Mesenchymal stem cell (in vitro differentiated cells and primary cell): ENCODE measurements around the gene APOBEC3F.
A peak's percentile ranks its signal among the peaks of the same experiment; 100 is the strongest.
"Not testable (repeated sequence)": the region's sequence is repeated elsewhere in the genome, so short reads cannot be mapped to it uniquely, and the experiment has no call there.

ENCODE experiments used
- DNase-seq: peaks from one replicate; pipeline ENCODE4 v3.0.0-alpha.2; 2013
- H2AFZ ChIP-seq: one replicate; pipeline ENCODE4 v1.6.1; 2013; ENCODE audit warnings: low read depth, mild to moderate bottlenecking, control low read depth, inconsistent platforms, low read length, moderate library complexity
- H2AK5ac ChIP-seq: 2 replicates; pipeline ENCODE4 v1.6.1; 2013; ENCODE audit warnings: low read length, moderate library complexity, mild to moderate bottlenecking, inconsistent platforms; ENCODE audit not compliant: severe bottlenecking
- H2BK120ac ChIP-seq: one replicate; pipeline ENCODE4 v1.6.1; 2013; ENCODE audit warnings: low read depth, mild to moderate bottlenecking, inconsistent platforms, low read length, moderate library complexity
- H2BK12ac ChIP-seq, 2 experiments: one replicate each; pipeline ENCODE4 v1.6.1; 2013; ENCODE audit warnings: inconsistent platforms in 2 of 2, low read length in 2 of 2, mild to moderate bottlenecking in 2 of 2, moderate library complexity in 2 of 2, control low read depth in 1 of 2
- H2BK15ac ChIP-seq: one replicate; pipeline ENCODE4 v1.6.1; 2013; ENCODE audit warnings: mild to moderate bottlenecking, low read depth, inconsistent platforms; ENCODE audit not compliant: poor library complexity, severe bottlenecking
- H2BK5ac ChIP-seq: 2 replicates; pipeline ENCODE4 v1.6.1; 2013; ENCODE audit warnings: low read depth, mild to moderate bottlenecking, low read length, control low read depth, inconsistent platforms; ENCODE audit not compliant: poor library complexity, severe bottlenecking
- H3K14ac ChIP-seq, 2 experiments: one replicate each; pipeline ENCODE4 v1.6.1; 2013; ENCODE audit warnings: inconsistent platforms in 2 of 2, low read length in 2 of 2, control low read depth in 1 of 2, mild to moderate bottlenecking in 1 of 2, moderate library complexity in 1 of 2
- H3K18ac ChIP-seq, 2 experiments: one replicate each; pipeline ENCODE4 v1.6.1; 2013; ENCODE audit warnings: inconsistent platforms in 2 of 2, low read length in 2 of 2, control low read depth in 1 of 2, low read depth in 1 of 2, mild to moderate bottlenecking in 1 of 2
- H3K23ac ChIP-seq, 2 experiments: one replicate each; pipeline ENCODE4 v1.6.1; 2013; ENCODE audit warnings: inconsistent platforms in 2 of 2, low read length in 2 of 2, mild to moderate bottlenecking in 2 of 2, moderate library complexity in 2 of 2, control low read depth in 1 of 2
- H3K27ac ChIP-seq: 2 replicates; pipeline ENCODE4 v1.5.1; 2013; ENCODE audit warnings: mild to moderate bottlenecking, moderate library complexity, low read length, control low read depth, inconsistent platforms; ENCODE audit not compliant: poor library complexity, severe bottlenecking
- H3K27me3 ChIP-seq, 2 experiments: 2 replicates each; pipeline versions ENCODE4 v1.6.1 to v1.7.0; 2013; ENCODE audit warnings: low read length in 2 of 2, mild to moderate bottlenecking in 2 of 2, moderate library complexity in 2 of 2, control low read depth in 1 of 2, inconsistent platforms in 1 of 2; ENCODE audit not compliant: control insufficient read depth in 1 of 2, insufficient read depth in 1 of 2
- H3K36me3 ChIP-seq, 2 experiments: 2 replicates each; pipeline versions ENCODE4 v1.6.1 to v1.7.0; 2013; ENCODE audit warnings: low read length in 2 of 2, control low read depth in 1 of 2, inconsistent platforms in 1 of 2, low read depth in 1 of 2, mild to moderate bottlenecking in 1 of 2; ENCODE audit not compliant: insufficient read depth in 2 of 2, control insufficient read depth in 1 of 2
- H3K4ac ChIP-seq, 2 experiments: one replicate each; pipeline ENCODE4 v1.6.1; 2013; ENCODE audit warnings: inconsistent platforms in 2 of 2, low read length in 2 of 2, mild to moderate bottlenecking in 2 of 2, moderate library complexity in 2 of 2, control low read depth in 1 of 2, low read depth in 1 of 2
- H3K4me1 ChIP-seq: 2 replicates; pipeline ENCODE4 v1.6.1; 2013; ENCODE audit warnings: low read depth, low read length, control low read depth; ENCODE audit not compliant: control insufficient read depth, insufficient read depth
- H3K4me2 ChIP-seq: 2 replicates; pipeline ENCODE4 v1.6.1; 2013; ENCODE audit warnings: low read length, mild to moderate bottlenecking, inconsistent platforms; ENCODE audit not compliant: poor library complexity, severe bottlenecking
- H3K4me3 ChIP-seq, 2 experiments: 2 replicates each; pipeline versions ENCODE4 v1.5.1 to v1.7.0; 2013; ENCODE audit warnings: low read length in 2 of 2, mild to moderate bottlenecking in 2 of 2, control low read depth in 1 of 2, low read depth in 1 of 2; ENCODE audit not compliant: insufficient read depth in 1 of 2
- H3K79me1 ChIP-seq: replicated peaks from 2 replicates; pipeline ENCODE4 v1.6.1; 2013; ENCODE audit warnings: mild to moderate bottlenecking, control low read depth, low read length, inconsistent platforms; ENCODE audit not compliant: poor library complexity, severe bottlenecking
- H3K9ac ChIP-seq: 2 replicates; pipeline ENCODE4 v1.7.0; 2013; ENCODE audit warnings: mild to moderate bottlenecking, low read length, moderate library complexity
- H3K9me3 ChIP-seq: 2 replicates; pipeline ENCODE4 v1.7.0; 2013; ENCODE audit warnings: mild to moderate bottlenecking, low read length; ENCODE audit not compliant: control insufficient read depth
- H4K8ac ChIP-seq: one replicate; pipeline ENCODE4 v1.6.1; 2013; ENCODE audit warnings: inconsistent platforms, mild to moderate bottlenecking, low read length, moderate library complexity
- H4K91ac ChIP-seq: one replicate; pipeline ENCODE4 v1.6.1; 2013; ENCODE audit warnings: mild to moderate bottlenecking, low read length, inconsistent platforms
- WGBS: methylation state at CpG from one replicate; pipeline ENCODE4 v1.1.7; 2013; ENCODE audit warnings: mixed read lengths; 5-methylcytosine and 5-hydroxymethylcytosine counted together

APOBEC3F gene

GRCh38 chr22:39014723-39015121 lies 25.9 kb upstream of the APOBEC3F start:
- Histone ChIP-seq H3K4me1 (peaks cover 17% of the 10 kb centered on the region), H3K27ac (peak overlapping the region; percentile 90), H3K18ac (peak overlapping the region in 1 of 2 experiments; percentile 96), H2BK120ac (peak overlapping the region; percentile 89), H3K36me3 (peaks cover 16 to 19% of the 10 kb centered on the region in 2 experiments), H2BK5ac (peak overlapping the region; percentile 94), H3K79me1 (peaks cover 15% of the 10 kb centered on the region), H3K4me3 (peak overlapping the region in 1 of 2 experiments; percentile 90), H3K9ac (peak overlapping the region; percentile 86), H3K14ac (peak overlapping the region in 1 of 2 experiments; percentile 84), H3K4me2 (peak overlapping the region; percentile 54), H3K4ac (peak overlapping the region in 1 of 2 experiments; percentile 84)
- H4K8ac ChIP-seq, H2AFZ ChIP-seq, H4K91ac ChIP-seq, H3K27me3 ChIP-seq, H2BK15ac ChIP-seq, H2BK12ac ChIP-seq, H3K9me3 ChIP-seq, H2AK5ac ChIP-seq, H3K23ac ChIP-seq: not testable (repeated sequence)
- WGBS = 44% methylated on average over 4 of the region's 6 CpGs
- peak; percentile 25 for DNase-seq

DNA sequence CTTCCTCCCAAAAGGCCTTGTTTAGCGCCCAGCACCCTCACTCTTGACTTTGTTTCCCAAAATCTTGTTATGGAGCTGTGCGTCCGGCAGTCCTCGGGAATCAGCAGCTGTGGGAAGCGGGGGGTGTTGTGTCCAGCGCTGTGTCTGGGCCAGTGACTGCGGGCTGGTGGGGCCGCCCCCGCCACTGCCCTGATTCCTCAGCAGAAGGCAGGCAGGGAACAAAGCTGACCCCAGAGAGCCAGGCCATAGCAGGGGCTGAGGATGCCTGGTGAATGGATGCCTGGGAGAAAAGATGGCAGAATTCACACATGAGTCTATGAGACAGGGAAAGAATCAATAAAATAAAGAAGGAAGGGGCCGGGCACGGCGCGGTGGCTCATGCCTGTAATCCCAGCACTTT lies 24.1 kb upstream of the APOBEC3F start:
- Histone ChIP-seq H4K91ac (no peak overlapping the region), H3K9ac (no peak overlapping the region), H2BK120ac (no peak overlapping the region), H2BK15ac (no peak overlapping the region), H2AK5ac (no peak overlapping the region), H3K27me3 (no peaks in the 10 kb centered on the region), H3K23ac (peak overlapping the region in 1 of 2 experiments; percentile 9), H3K27ac (no peak overlapping the region), H3K4ac (peak overlapping the region in 1 of 2 experiments; percentile 24), H4K8ac (no peak overlapping the region), H3K36me3 (peaks cover 16 to 19% of the 10 kb centered on the region in 2 experiments), H3K14ac (no peak overlapping the region), H2AFZ (no peak overlapping the region), H3K79me1 (peaks cover 15% of the 10 kb centered on the region), H2BK12ac (peak overlapping the region in 1 of 2 experiments; percentile 6), H3K9me3 (no peaks in the 10 kb centered on the region), H3K4me2 (no peak overlapping the region), H2BK5ac (no peak overlapping the region), H3K4me1 (peaks cover 24% of the 10 kb centered on the region), H3K4me3 (no peak overlapping the region), H3K18ac (peak overlapping the region in 1 of 2 experiments; percentile 62)
- DNase-seq = no peak
- 97% methylated on average over 13 of the region's 13 CpGs for WGBS

GRCh38 chr22:39017596-39018365 lies 22.9 kb upstream of the APOBEC3F start:
- Histone ChIP-seq H2BK15ac (peak overlapping the region; percentile 30), H4K91ac (no peak overlapping the region), H2AK5ac (no peak overlapping the region), H3K36me3 (peaks cover 16 to 19% of the 10 kb centered on the region in 2 experiments), H3K14ac (no peak overlapping the region), H3K18ac (no peak overlapping the region), H4K8ac (no peak overlapping the region), H3K4me1 (peaks cover 29% of the 10 kb centered on the region), H3K4me2 (no peak overlapping the region), H3K23ac (no peak overlapping the region), H2BK120ac (no peak overlapping the region), H3K4ac (no peak overlapping the region), H3K27me3 (no peaks in the 10 kb centered on the region), H3K9me3 (no peaks in the 10 kb centered on the region), H3K79me1 (peaks cover 18% of the 10 kb centered on the region), H2AFZ (no peak overlapping the region), H2BK12ac (no peak overlapping the region), H3K4me3 (no peak overlapping the region), H3K27ac (no peak overlapping the region), H3K9ac (no peak overlapping the region), H2BK5ac (no peak overlapping the region)
- DNase-seq = no peak
- WGBS = 84% methylated on average over 14 of the region's 18 CpGs

- WGBS = 48% methylated on average over 12 of the region's 15 CpGs
These were observed 20.5 kb upstream of the APOBEC3F start for GRCh38 chr22:39020021-39020651.

More at GRCh38 chr22:39020021-39020651, 20.5 kb upstream of the APOBEC3F start:
- H2AK5ac ChIP-seq, H3K18ac ChIP-seq, H3K27me3 ChIP-seq, H3K27ac ChIP-seq, H4K91ac ChIP-seq, H3K9ac ChIP-seq, H3K9me3 ChIP-seq, H2AFZ ChIP-seq, H2BK120ac ChIP-seq, H2BK15ac ChIP-seq, H3K4me3 ChIP-seq, H3K14ac ChIP-seq, H2BK5ac ChIP-seq: not testable (repeated sequence)
- peak; percentile 14 for DNase-seq
- peak overlapping the region; percentile 34 for H3K4me2 ChIP-seq
- H3K36me3 ChIP-seq = peaks cover 27 to 29% of the 10 kb centered on the region in 2 experiments
- H2BK12ac ChIP-seq = peak overlapping the region in 1 of 2 experiments; percentile 10
- H3K4ac ChIP-seq = peak overlapping the region in 1 of 2 experiments; percentile 77
- H3K23ac ChIP-seq = peak overlapping the region in 1 of 2 experiments; percentile 64
- H3K4me1 ChIP-seq = peaks cover 24% of the 10 kb centered on the region
- peak overlapping the region; percentile 61 for H4K8ac ChIP-seq
- peaks cover 18% of the 10 kb centered on the region for H3K79me1 ChIP-seq
